H1 (cell line): Measurements from ENCODE around the gene HEBP2. TPM values are rescaled to one million over a fixed set of nuclear protein-coding genes. Genes with fewer than 3 reads are reported as not detected.

ENCODE experiments used
- CTCF ChIA-PET: fragments of 300-600 bp; sonication (Branson Sonifier 250); formaldehyde crosslinking; loops from one replicate; lab custom pipeline; 2021; ENCODE audit not compliant: partially characterized antibody; lab: Charles Lee
- POLR2A ChIA-PET: fragments of 300-600 bp; sonication (Branson Sonifier 250); formaldehyde crosslinking; loops from one replicate; lab custom pipeline; 2021; ENCODE audit warnings: inconsistent platforms; ENCODE audit not compliant: partially characterized antibody; lab: Charles Lee
- DNase-seq, 2 experiments: peaks; one replicate each; pipeline versions ENCODE4 v3.0.0 to v3.0.0-alpha.2; 2010 to 2022; ENCODE audit warnings: low spot score in 2 of 2, low read depth in 1 of 2, mixed read lengths in 1 of 2
- FAIRE-seq: peaks from 2 replicates; lab custom pipeline; 2011; peaks lifted over from hg19 to GRCh38; lab: Jason Lieb, UNC
- H2AFZ ChIP-seq: 2 replicates; pipeline ENCODE4 v1.8.1; 2012; ENCODE audit warnings: low read length, inconsistent platforms
- H2AK5ac ChIP-seq: 2 replicates; pipeline ENCODE4 v1.6.1; 2013; ENCODE audit warnings: low read depth, low read length
- H2BK120ac ChIP-seq: replicated peaks from 2 replicates; pipeline ENCODE3; 2013; ENCODE audit warnings: low read depth, low read length, inconsistent platforms
- H2BK12ac ChIP-seq: 2 replicates; pipeline ENCODE4 v1.6.1; 2013; ENCODE audit warnings: low read depth, low read length
- H2BK15ac ChIP-seq: 2 replicates; pipeline ENCODE4 v1.6.1; 2013; ENCODE audit warnings: low read length
- H2BK20ac ChIP-seq: 2 replicates; pipeline ENCODE4 v1.6.1; 2013; ENCODE audit warnings: low read length
- H2BK5ac ChIP-seq: 2 replicates; pipeline ENCODE4 v1.6.1; 2013; ENCODE audit warnings: low read depth, low read length
- H3K14ac ChIP-seq: 2 replicates; pipeline ENCODE4 v1.6.1; 2013; ENCODE audit warnings: inconsistent platforms; ENCODE audit not compliant: insufficient read length
- H3K18ac ChIP-seq: 2 replicates; pipeline ENCODE4 v1.6.1; 2013; ENCODE audit warnings: low read length; ENCODE audit errors: extremely low read depth
- H3K23ac ChIP-seq: 2 replicates; pipeline ENCODE4 v1.6.1; 2013; ENCODE audit warnings: inconsistent platforms; ENCODE audit not compliant: insufficient read length
- H3K23me2 ChIP-seq: 2 replicates; pipeline ENCODE4 v1.6.1; 2013; ENCODE audit warnings: low read depth, low read length
- H3K27ac ChIP-seq: 2 replicates; pipeline ENCODE4 v1.6.1; 2011; ENCODE audit warnings: low read depth, low read length, inconsistent platforms
- H3K27me3 ChIP-seq, 4 experiments: replicated peaks in 1 of 4; 1 replicate in 1 of 4; 2 replicates in 3 of 4; pipeline versions ENCODE4 v1.6.1 to v1.8.1; 2011 to 2013; ENCODE audit warnings: low read length in 3 of 4, mild to moderate bottlenecking in 3 of 4, inconsistent platforms in 2 of 4, mixed read lengths in 2 of 4, moderate library complexity in 1 of 4; ENCODE audit not compliant: control insufficient read depth in 3 of 4, insufficient read depth in 3 of 4; ENCODE audit errors: extremely low read depth in 1 of 4
- H3K36me3 ChIP-seq, 4 experiments: 2 replicates each; pipeline versions ENCODE4 v1.6.1 to v1.8.1; 2011 to 2013; ENCODE audit warnings: mild to moderate bottlenecking in 4 of 4, low read length in 3 of 4, moderate library complexity in 2 of 4, control low read depth in 1 of 4, inconsistent platforms in 1 of 4; ENCODE audit not compliant: insufficient read depth in 4 of 4, control insufficient read depth in 2 of 4
- H3K4ac ChIP-seq: replicated peaks from 2 replicates; pipeline ENCODE3; 2013; ENCODE audit warnings: low read length, low read depth, mixed read lengths, inconsistent platforms; ENCODE audit not compliant: insufficient read length
- H3K4me1 ChIP-seq, 4 experiments: replicated peaks in 1 of 4; 1 replicate in 1 of 4; 2 replicates in 3 of 4; pipeline versions ENCODE4 v1.6.1 to v1.8.1; 2011 to 2013; ENCODE audit warnings: low read length in 3 of 4, inconsistent platforms in 2 of 4, mixed read lengths in 1 of 4; ENCODE audit not compliant: insufficient read depth in 4 of 4, control insufficient read depth in 3 of 4
- H3K4me2 ChIP-seq, 2 experiments: 2 replicates each; pipeline versions ENCODE4 v1.6.1 to v1.8.1; 2011 to 2013; ENCODE audit warnings: low read depth in 2 of 2, low read length in 2 of 2, control low read depth in 1 of 2, inconsistent platforms in 1 of 2, mild to moderate bottlenecking in 1 of 2; ENCODE audit not compliant: insufficient read depth in 1 of 2
- H3K4me3 ChIP-seq, 4 experiments: fragments of 200-600, 300-600 bp in 1 of 4; sonication (generic), shearing (Covaris generic), sonication (Bioruptor Twin) in 1 of 4; 2 replicates each; pipeline versions ENCODE4 v1.5.1 to v1.8.1; 2011 to 2016; ENCODE audit warnings: low read length in 4 of 4, low read depth in 3 of 4, control low read depth in 2 of 4, inconsistent platforms in 2 of 4, mild to moderate bottlenecking in 2 of 4, mixed read lengths in 1 of 4, moderate library complexity in 1 of 4; ENCODE audit not compliant: insufficient read depth in 2 of 4; ENCODE audit errors: extremely low read depth in 1 of 4
- H3K56ac ChIP-seq: replicated peaks from 2 replicates; pipeline ENCODE3; 2013; ENCODE audit warnings: low read depth, mild to moderate bottlenecking, mixed read lengths, low read length, inconsistent platforms; ENCODE audit not compliant: insufficient read length
- H3K79me1 ChIP-seq: 2 replicates; pipeline ENCODE4 v1.6.1; 2013; ENCODE audit warnings: low read depth, low read length, control low read depth
- H3K79me2 ChIP-seq, 2 experiments: 2 replicates each; pipeline versions ENCODE4 v1.6.1 to v1.8.1; 2012 to 2013; ENCODE audit warnings: low read length in 2 of 2, mild to moderate bottlenecking in 2 of 2, inconsistent platforms in 1 of 2; ENCODE audit not compliant: insufficient read depth in 2 of 2, control insufficient read depth in 1 of 2
- H3K9ac ChIP-seq, 4 experiments: replicated peaks in 1 of 4; 1 replicate in 1 of 4; 2 replicates in 3 of 4; pipeline versions ENCODE4 v1.6.1 to v1.8.1; 2011 to 2013; ENCODE audit warnings: low read depth in 3 of 4, low read length in 3 of 4, control low read depth in 2 of 4, mild to moderate bottlenecking in 2 of 4, moderate library complexity in 2 of 4, inconsistent platforms in 1 of 4; ENCODE audit errors: extremely low read depth in 1 of 4
- H3K9me3 ChIP-seq, 2 experiments: 2 replicates each; pipeline versions ENCODE4 v1.6.1 to v1.8.1; 2012 to 2013; ENCODE audit warnings: mild to moderate bottlenecking in 2 of 2, moderate library complexity in 2 of 2, control low read depth in 1 of 2, inconsistent platforms in 1 of 2, low read depth in 1 of 2, low read length in 1 of 2, mixed read lengths in 1 of 2; ENCODE audit not compliant: insufficient read depth in 2 of 2
- H4K20me1 ChIP-seq, 2 experiments: replicated peaks in 1 of 2; 2 replicates each; pipeline versions ENCODE3 to v1.8.1; 2011 to 2013; ENCODE audit warnings: inconsistent platforms in 2 of 2, low read length in 2 of 2, mild to moderate bottlenecking in 1 of 2; ENCODE audit not compliant: insufficient read depth in 2 of 2, control insufficient read depth in 1 of 2
- H4K5ac ChIP-seq: 2 replicates; pipeline ENCODE4 v1.6.1; 2013; ENCODE audit warnings: low read length, low read depth, mixed read lengths, inconsistent platforms; ENCODE audit not compliant: insufficient read length
- H4K8ac ChIP-seq: 2 replicates; pipeline ENCODE4 v1.8.0; 2013; ENCODE audit warnings: mild to moderate bottlenecking, moderate library complexity, low read length, inconsistent platforms; ENCODE audit not compliant: insufficient read depth; ENCODE audit errors: extremely low read depth
- H4K91ac ChIP-seq: replicated peaks from 2 replicates; pipeline ENCODE3; 2013; ENCODE audit warnings: low read length, mixed read lengths, inconsistent platforms; ENCODE audit not compliant: insufficient read length
- HDAC2 ChIP-seq, 2 experiments: fragments of 300-600 bp in 1 of 2; sonication (generic) in 1 of 2; IDR thresholded peaks; 2 replicates each; pipeline ENCODE4 v1.6.1; 2011 to 2012; ENCODE audit warnings: low read depth in 2 of 2, low read length in 2 of 2, mild to moderate bottlenecking in 2 of 2, moderate library complexity in 2 of 2, borderline replicate concordance in 1 of 2, inconsistent platforms in 1 of 2
- KDM5A ChIP-seq: fragments of 200-600 bp; IDR thresholded peaks from 2 replicates; pipeline ENCODE4 v1.7.1; 2012; ENCODE audit warnings: mild to moderate bottlenecking, low read length, inconsistent platforms, mixed read lengths
- RFX5 ChIP-seq: IDR thresholded peaks from 2 replicates; pipeline ENCODE4 v1.6.1; 2011; ENCODE audit warnings: low read depth, low read length, improper control_type of control experiment, borderline replicate concordance
- SAP30 ChIP-seq: fragments of 300-600 bp; sonication (generic); IDR thresholded peaks from 2 replicates; pipeline ENCODE4 v1.7.1; 2012; ENCODE audit warnings: low read length, moderate library complexity, mild to moderate bottlenecking, inconsistent platforms; ENCODE audit not compliant: insufficient read depth, insufficient replicate concordance
- TEAD4 ChIP-seq: IDR thresholded peaks from 2 replicates; pipeline ENCODE4 v1.6.1; 2012; ENCODE audit warnings: low read depth, low read length, inconsistent platforms, mixed read lengths
- WGBS, 2 experiments: shearing (Covaris generic) in 1 of 2; methylation state at CpG; one replicate each; pipeline versions ENCODE4 v1.1.6 to v1.1.7; 2013 to 2015; ENCODE audit warnings: low lambda C conversion rate in 2 of 2, mixed read lengths in 2 of 2, inconsistent platforms in 1 of 2, low coverage in 1 of 2, missing lambda C conversion rate in 1 of 2; ENCODE audit not compliant: insufficient replicate concordance in 2 of 2, insufficient coverage in 1 of 2, insufficient read length in 1 of 2; ENCODE audit errors: extremely low coverage in 1 of 2, missing lambda C conversion rate in 1 of 2; 5-methylcytosine and 5-hydroxymethylcytosine counted together
- polyA plus RNA-seq, 7 experiments: library from polyadenylated mRNA; depleted of rRNA in 3 of 7; stranded (reverse) in 5 of 7; unstranded in 2 of 7; fragments of >200 nt in 5 of 7; fragments of 200-250 nt in 2 of 7; gene quantifications; 1 replicate in 5 of 7; 2 replicates in 1 of 7; 4 replicates in 1 of 7; pipeline versions ENCODE4 v1.2.1 to v1.2.3, GENCODE V29; 2011 to 2013; ENCODE audit warnings: missing spikeins in 2 of 7, mixed read lengths in 2 of 7
- total RNA-seq: library from RNA; stranded (reverse); fragmentation: NEBNext Ultra II Directional; extraction: Animal tissue kit (Norgen Biotek cat#: 25700); gene quantifications from 2 replicates; pipeline ENCODE4 v1.2.1, GENCODE V29; 2021

Gene HEBP2
- total and polyA plus RNA-seq, 2 of the 8 experiments (the other 6 are each of a cell fraction or from before 2014, with no cell fraction given), result 6.5 to 37.9 TPM

GRCh38 chr6:138434925-138435324 is 30.9 kb downstream of the HEBP2 start:
- Histone ChIP-seq H3K27ac (no peak overlapping the region), H4K5ac (no peak overlapping the region), H3K79me1 (no peaks in the 10 kb centered on the region), H2BK12ac (no peak overlapping the region), H2AK5ac (no peak overlapping the region), H2BK5ac (no peak overlapping the region), H3K18ac (no peak overlapping the region), H4K8ac (no peak overlapping the region), H3K27me3 (no peaks in the 10 kb centered on the region), H3K4ac (no peak overlapping the region), H3K23me2 (no peaks in the 10 kb centered on the region), H2BK120ac (no peak overlapping the region), H3K36me3 (peaks cover 0 to 10% (median 1%) of the 10 kb centered on the region in 4 experiments; a peak in 5 of 8 replicates), H3K14ac (no peak overlapping the region)
- TF ChIP-seq KDM5A, result no peak
- TF ChIP-seq HDAC2 (IDR thresholded peaks at IDR 0.05; ENCODE audit: borderline replicate concordance in 1 of 2, low read depth in 2 of 2, low read length in 2 of 2), result no peak
- no peak for TF ChIP-seq RFX5
- TF ChIP-seq TEAD4, result no peak
- no peak for TF ChIP-seq SAP30
- TF ChIP-seq, all 59 proteins: peak for 0
- POLR2A ChIA-PET, result interaction anchor here (0.6 to 1.1 kb wide), 2 partner anchors 9 to 52 kb away, joined by 3 read pairs; no protein-coding TSS in a partner anchor
- FAIRE-seq (no peak), DNase-seq (no peak)
- Histone ChIP-seq H3K9me3 (no peaks in the 10 kb centered on the region), H2AFZ (no peak overlapping the region), H3K4me2 (no peak overlapping the region), H4K91ac (no peak overlapping the region), H4K20me1 (peaks cover 2 to 3% of the 10 kb centered on the region in 2 experiments), H3K4me3 (no peak overlapping the region), H2BK20ac (no peak overlapping the region), H3K9ac (no peak overlapping the region), H3K23ac (no peak overlapping the region), H3K56ac (no peak overlapping the region), H2BK15ac (no peak overlapping the region), H3K4me1 (no peaks in the 10 kb centered on the region; a peak in 2 of 7 replicates), H3K79me2 (no peaks in the 10 kb centered on the region)
- CTCF ChIA-PET, result interaction anchor here (0.6 to 2.2 kb wide), 4 partner anchors 14 to 896 kb away, joined by 3 to 14 read pairs (median 4); no protein-coding TSS in a partner anchor
- 97% methylated on average over 4 of the region's 4 CpGs; no CpG with 5 or more reads in 1 of the 2 experiments for WGBS, 2 experiments
